Measurements from ENCODE around the gene G6PC3. TPM values are rescaled to one million over a fixed set of nuclear protein-coding genes. Genes with fewer than 3 reads are reported as not detected.
A peak's percentile ranks its signal among the peaks of the same experiment; 100 is the strongest.
"Not testable (repeated sequence)": the region's sequence is repeated elsewhere in the genome, so short reads cannot be mapped to it uniquely, and the experiment has no call there.

G6PC3 gene
- 94.0 and 104 TPM in 2 replicates for total RNA-seq (2014; rRNA removed; shearing (Covaris generic))

GRCh38 chr17:44070455-44071197 is at the start of gene G6PC3:
TSS of gene G6PC3 (plus strand) at chr17:44070735. CDS start at chr17:44070966, 231 bp downstream.
- H3K36me3 ChIP-seq (replicated peaks; ENCODE audit: control insufficient read depth, insufficient read depth, low read length): peaks cover 13% of the 10 kb centered on the region
- H3K27me3 ChIP-seq (ENCODE audit: control insufficient read depth, insufficient read depth, low read length): no peaks in the 10 kb centered on the region
- peak; percentile 100 for DNase-seq

GRCh38 chr17:44021227-44021626 is 49.3 kb upstream of the G6PC3 start:
- not testable (repeated sequence) for H3K36me3 ChIP-seq (replicated peaks; ENCODE audit: control insufficient read depth, insufficient read depth, low read length); H3K4me3 ChIP-seq (ENCODE audit: insufficient read depth, low read depth, low read length); H3K27me3 ChIP-seq (ENCODE audit: control insufficient read depth, insufficient read depth, low read length); DNase-seq

More at GRCh38 chr17:44070455-44071197, at the start of gene G6PC3:
- peak within 1 kb of the TSS; percentile 87 for H3K4me3 ChIP-seq (ENCODE audit: insufficient read depth, low read depth, low read length)

GRCh38 chr17:44022246-44022645 is 48.3 kb upstream of the G6PC3 start:
- H3K27me3 ChIP-seq (ENCODE audit: control insufficient read depth, insufficient read depth, low read length): no peaks in the 10 kb centered on the region
- no peak overlapping the region for H3K4me3 ChIP-seq (ENCODE audit: insufficient read depth, low read depth, low read length)
- no peak for DNase-seq
- peaks cover 1% of the 10 kb centered on the region for H3K36me3 ChIP-seq (replicated peaks; ENCODE audit: control insufficient read depth, insufficient read depth, low read length)

GRCh38 chr17:44023545-44024270 is 46.8 kb upstream of the G6PC3 start:
- no peaks in the 10 kb centered on the region for H3K27me3 ChIP-seq (ENCODE audit: control insufficient read depth, insufficient read depth, low read length)
- H3K36me3 ChIP-seq (replicated peaks; ENCODE audit: control insufficient read depth, insufficient read depth, low read length): peaks cover 1% of the 10 kb centered on the region
- no peak for DNase-seq
- H3K4me3 ChIP-seq (ENCODE audit: insufficient read depth, low read depth, low read length): no peak overlapping the region

- peaks cover 5% of the 10 kb centered on the region for H3K36me3 ChIP-seq (replicated peaks; ENCODE audit: control insufficient read depth, insufficient read depth, low read length)
- H3K4me3 ChIP-seq (ENCODE audit: insufficient read depth, low read depth, low read length): no peak overlapping the region
- no peaks in the 10 kb centered on the region for H3K27me3 ChIP-seq (ENCODE audit: control insufficient read depth, insufficient read depth, low read length)
- DNase-seq: no peak
These were observed 46.3 kb upstream of the G6PC3 start for GRCh38 chr17:44024271-44024663.

- no peak for DNase-seq
These were observed 45.7 kb upstream of the G6PC3 start for GRCh38 chr17:44024853-44025252.

GRCh38 chr17:44029736-44030135 is 40.8 kb upstream of the G6PC3 start:
- Histone ChIP-seq H3K27me3 (ENCODE audit: control insufficient read depth, insufficient read depth, low read length) (no peaks in the 10 kb centered on the region), H3K36me3 (replicated peaks; ENCODE audit: control insufficient read depth, insufficient read depth, low read length) (peaks cover 23% of the 10 kb centered on the region), H3K4me3 (ENCODE audit: insufficient read depth, low read depth, low read length) (no peak overlapping the region)
- no peak for DNase-seq

More at GRCh38 chr17:44024853-44025252, 45.7 kb upstream of the G6PC3 start:
- Histone ChIP-seq H3K27me3 (ENCODE audit: control insufficient read depth, insufficient read depth, low read length) (no peaks in the 10 kb centered on the region), H3K36me3 (replicated peaks; ENCODE audit: control insufficient read depth, insufficient read depth, low read length) (peaks cover 7% of the 10 kb centered on the region), H3K4me3 (ENCODE audit: insufficient read depth, low read depth, low read length) (no peak overlapping the region)

GRCh38 chr17:44030482-44030881 is 40.1 kb upstream of the G6PC3 start:
- no peak overlapping the region for H3K4me3 ChIP-seq (ENCODE audit: insufficient read depth, low read depth, low read length)
- H3K27me3 ChIP-seq (ENCODE audit: control insufficient read depth, insufficient read depth, low read length): no peaks in the 10 kb centered on the region
- H3K36me3 ChIP-seq (replicated peaks; ENCODE audit: control insufficient read depth, insufficient read depth, low read length): peaks cover 21% of the 10 kb centered on the region
- no peak for DNase-seq

- DNase-seq: no peak
- H3K36me3 ChIP-seq (replicated peaks; ENCODE audit: control insufficient read depth, insufficient read depth, low read length): peaks cover 33% of the 10 kb centered on the region
These were observed 36.6 kb upstream of the G6PC3 start for GRCh38 chr17:44033861-44034408.

GRCh38 chr17:44034688-44035087 is 35.8 kb upstream of the G6PC3 start:
- H3K36me3 ChIP-seq (replicated peaks; ENCODE audit: control insufficient read depth, insufficient read depth, low read length): peaks cover 28% of the 10 kb centered on the region
- H3K27me3 ChIP-seq (ENCODE audit: control insufficient read depth, insufficient read depth, low read length); H3K4me3 ChIP-seq (ENCODE audit: insufficient read depth, low read depth, low read length); DNase-seq: not testable (repeated sequence)

More at GRCh38 chr17:44033861-44034408, 36.6 kb upstream of the G6PC3 start:
- H3K27me3 ChIP-seq (ENCODE audit: control insufficient read depth, insufficient read depth, low read length): no peaks in the 10 kb centered on the region
- H3K4me3 ChIP-seq (ENCODE audit: insufficient read depth, low read depth, low read length): no peak overlapping the region

- H3K36me3 ChIP-seq (replicated peaks; ENCODE audit: control insufficient read depth, insufficient read depth, low read length): peaks cover 24% of the 10 kb centered on the region
- DNase-seq: no peak
- no peaks in the 10 kb centered on the region for H3K27me3 ChIP-seq (ENCODE audit: control insufficient read depth, insufficient read depth, low read length)
- no peak overlapping the region for H3K4me3 ChIP-seq (ENCODE audit: insufficient read depth, low read depth, low read length)
These were observed 33.1 kb upstream of the G6PC3 start for GRCh38 chr17:44037471-44037870.

- Histone ChIP-seq H3K36me3 (replicated peaks; ENCODE audit: control insufficient read depth, insufficient read depth, low read length) (peaks cover 21% of the 10 kb centered on the region), H3K27me3 (ENCODE audit: control insufficient read depth, insufficient read depth, low read length) (no peaks in the 10 kb centered on the region), H3K4me3 (ENCODE audit: insufficient read depth, low read depth, low read length) (no peak overlapping the region)
- DNase-seq: no peak
These were observed 31.9 kb upstream of the G6PC3 start for GRCh38 chr17:44038604-44039011.

GRCh38 chr17:44039829-44040635 is 30.5 kb upstream of the G6PC3 start:
- Histone ChIP-seq H3K4me3 (ENCODE audit: insufficient read depth, low read depth, low read length) (no peak overlapping the region), H3K36me3 (replicated peaks; ENCODE audit: control insufficient read depth, insufficient read depth, low read length) (peaks cover 14% of the 10 kb centered on the region)
- no peak for DNase-seq

GRCh38 chr17:44043272-44043696 is 27.3 kb upstream of the G6PC3 start:
- peaks cover 6% of the 10 kb centered on the region for H3K36me3 ChIP-seq (replicated peaks; ENCODE audit: control insufficient read depth, insufficient read depth, low read length)
- H3K4me3 ChIP-seq (ENCODE audit: insufficient read depth, low read depth, low read length): no peak overlapping the region
- no peak for DNase-seq
- no peaks in the 10 kb centered on the region for H3K27me3 ChIP-seq (ENCODE audit: control insufficient read depth, insufficient read depth, low read length)

More at GRCh38 chr17:44039829-44040635, 30.5 kb upstream of the G6PC3 start:
- H3K27me3 ChIP-seq (ENCODE audit: control insufficient read depth, insufficient read depth, low read length): no peaks in the 10 kb centered on the region

Measured in H7 (cell line).